ENCODE data around the gene DBET.
"Not testable (repeated sequence)": the region's sequence is repeated elsewhere in the genome, so short reads cannot be mapped to it uniquely, and the experiment has no call there.

- TF ChIP-seq, protein P1, sequence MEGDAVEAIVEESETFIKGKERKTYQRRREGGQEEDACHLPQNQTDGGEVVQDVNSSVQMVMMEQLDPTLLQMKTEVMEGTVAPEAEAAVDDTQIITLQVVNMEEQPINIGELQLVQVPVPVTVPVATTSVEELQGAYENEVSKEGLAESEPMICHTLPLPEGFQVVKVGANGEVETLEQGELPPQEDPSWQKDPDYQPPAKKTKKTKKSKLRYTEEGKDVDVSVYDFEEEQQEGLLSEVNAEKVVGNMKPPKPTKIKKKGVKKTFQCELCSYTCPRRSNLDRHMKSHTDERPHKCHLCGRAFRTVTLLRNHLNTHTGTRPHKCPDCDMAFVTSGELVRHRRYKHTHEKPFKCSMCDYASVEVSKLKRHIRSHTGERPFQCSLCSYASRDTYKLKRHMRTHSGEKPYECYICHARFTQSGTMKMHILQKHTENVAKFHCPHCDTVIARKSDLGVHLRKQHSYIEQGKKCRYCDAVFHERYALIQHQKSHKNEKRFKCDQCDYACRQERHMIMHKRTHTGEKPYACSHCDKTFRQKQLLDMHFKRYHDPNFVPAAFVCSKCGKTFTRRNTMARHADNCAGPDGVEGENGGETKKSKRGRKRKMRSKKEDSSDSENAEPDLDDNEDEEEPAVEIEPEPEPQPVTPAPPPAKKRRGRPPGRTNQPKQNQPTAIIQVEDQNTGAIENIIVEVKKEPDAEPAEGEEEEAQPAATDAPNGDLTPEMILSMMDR (IDR thresholded peaks at IDR 0.05), result not testable (repeated sequence)
- TF ChIP-seq POLR2A (IDR thresholded peaks at IDR 0.05), result not testable (repeated sequence)
These were observed at the start of gene DBET for GRCh38 chr4:190064342-190064741.

Data from Peyer's patch (tissue), 4 donors.